Fibroblast of lung (primary cell): ENCODE results near the gene SNX33.

Experiments used
- EZH2 ChIP-seq: IDR thresholded peaks from 2 replicates; pipeline ENCODE4 v1.5.1; 2012; ENCODE audit warnings: low read length, control low read depth, mild to moderate bottlenecking; ENCODE audit errors: missing control alignments
- TF ChIP-seq, protein P1 (sequence below), 2 donors: IDR thresholded peaks in 1 of 2; conservative IDR thresholded peaks in 1 of 2; 1 replicate in 1 of 2; 2 replicates in 1 of 2; pipeline ENCODE4 v1.5.1; 2011 to 2012; ENCODE audit warnings: low read length in 2 of 2, control low read depth in 1 of 2, inconsistent platforms in 1 of 2, low read depth in 1 of 2, mild to moderate bottlenecking in 1 of 2

DNA sequence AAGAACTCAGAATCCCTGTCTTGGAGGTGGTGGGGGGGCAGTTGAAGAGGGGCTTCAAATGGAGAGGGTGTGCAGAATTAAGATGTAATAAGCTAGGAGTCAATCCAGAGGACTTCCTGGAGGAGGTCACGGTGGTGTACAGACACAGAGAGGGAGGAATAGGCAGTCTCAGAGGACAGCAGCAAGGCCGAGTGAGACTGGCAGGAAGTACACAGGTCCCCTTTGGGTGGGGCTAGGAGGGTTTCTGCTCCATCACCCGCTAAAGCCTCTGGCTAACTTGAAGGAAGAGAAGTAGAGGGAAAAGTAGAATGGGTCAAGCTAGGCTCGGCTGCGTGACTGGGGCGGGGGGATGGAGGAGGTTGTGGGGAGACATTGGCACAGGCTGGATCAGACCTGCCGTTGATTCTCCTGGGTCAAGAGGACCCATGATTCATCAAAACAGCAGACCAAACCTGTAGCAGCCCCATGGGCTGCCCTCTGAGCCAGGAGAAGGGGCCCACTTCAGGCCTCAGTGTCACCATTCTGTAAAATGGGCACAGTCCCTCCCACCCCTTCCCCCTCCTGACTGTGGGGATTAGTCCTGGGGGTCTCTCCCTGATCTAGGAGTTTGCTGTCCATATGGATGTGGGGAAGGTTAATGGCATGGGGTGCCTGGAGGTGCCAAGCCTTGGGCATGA is 48.1 kb downstream of the SNX33 start:
- TF ChIP-seq, protein P1, sequence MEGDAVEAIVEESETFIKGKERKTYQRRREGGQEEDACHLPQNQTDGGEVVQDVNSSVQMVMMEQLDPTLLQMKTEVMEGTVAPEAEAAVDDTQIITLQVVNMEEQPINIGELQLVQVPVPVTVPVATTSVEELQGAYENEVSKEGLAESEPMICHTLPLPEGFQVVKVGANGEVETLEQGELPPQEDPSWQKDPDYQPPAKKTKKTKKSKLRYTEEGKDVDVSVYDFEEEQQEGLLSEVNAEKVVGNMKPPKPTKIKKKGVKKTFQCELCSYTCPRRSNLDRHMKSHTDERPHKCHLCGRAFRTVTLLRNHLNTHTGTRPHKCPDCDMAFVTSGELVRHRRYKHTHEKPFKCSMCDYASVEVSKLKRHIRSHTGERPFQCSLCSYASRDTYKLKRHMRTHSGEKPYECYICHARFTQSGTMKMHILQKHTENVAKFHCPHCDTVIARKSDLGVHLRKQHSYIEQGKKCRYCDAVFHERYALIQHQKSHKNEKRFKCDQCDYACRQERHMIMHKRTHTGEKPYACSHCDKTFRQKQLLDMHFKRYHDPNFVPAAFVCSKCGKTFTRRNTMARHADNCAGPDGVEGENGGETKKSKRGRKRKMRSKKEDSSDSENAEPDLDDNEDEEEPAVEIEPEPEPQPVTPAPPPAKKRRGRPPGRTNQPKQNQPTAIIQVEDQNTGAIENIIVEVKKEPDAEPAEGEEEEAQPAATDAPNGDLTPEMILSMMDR (conservative IDR thresholded peaks at IDR 0.05 in 1 of 2, IDR thresholded peaks at IDR 0.05 in 1 of 2; ENCODE audit: low read depth in 1 of 2, low read length in 2 of 2): no peak
- no peak for TF ChIP-seq EZH2
